Transverse colon (tissue), 4 donors: ENCODE measurements around the gene SERPINB12. TPM values are rescaled to one million over a fixed set of nuclear protein-coding genes. Genes with fewer than 3 reads are reported as not detected.

Source experiments
- DNase-seq: peaks from one replicate; pipeline ENCODE4 v3.0.0-alpha.2; 2019
- H3K27ac ChIP-seq, 4 donors: fragments of 200-600 bp; sonication (generic); 2 replicates each; pipeline ENCODE4 v1.5.1; 2016 to 2018; ENCODE audit warnings: inconsistent platforms in 4 of 4
- H3K27me3 ChIP-seq: fragments of 200-600 bp; sonication (generic); 2 replicates; pipeline ENCODE4 v1.5.1; 2017; ENCODE audit warnings: inconsistent platforms
- H3K36me3 ChIP-seq, 4 donors: fragments of 200-600 bp; sonication (generic); 2 replicates each; pipeline ENCODE4 v1.5.1; 2017 to 2019; ENCODE audit warnings: inconsistent platforms in 4 of 4
- H3K4me1 ChIP-seq, 4 donors: fragments of 200-600 bp; sonication (generic); 2 replicates each; pipeline ENCODE4 v1.5.1; 2017 to 2020; ENCODE audit warnings: inconsistent platforms in 4 of 4
- H3K4me3 ChIP-seq, 4 donors: fragments of 200-600 bp; sonication (generic); 1 replicate in 1 of 4; 2 replicates in 3 of 4; pipeline versions ENCODE4 v1.5.1 to v1.6.1; 2017 to 2019; ENCODE audit warnings: inconsistent platforms in 4 of 4
- H3K9me3 ChIP-seq, 2 donors: fragments of 200-600 bp; sonication (generic); 2 replicates each; pipeline ENCODE4 v1.5.1; 2017 to 2019; ENCODE audit warnings: inconsistent platforms in 2 of 2
- CTCF ChIP-seq, 5 experiments: fragments of 200-600 bp in 3 of 5; fragments of 450-650 bp in 2 of 5; sonication (generic) in 3 of 5; IDR thresholded peaks; 1 replicate in 2 of 5; 2 replicates in 3 of 5; pipeline ENCODE4 v1.5.1; 2016 to 2017; ENCODE audit warnings: antibody characterized with exemption in 5 of 5, inconsistent platforms in 3 of 5, mild to moderate bottlenecking in 2 of 5, moderate library complexity in 1 of 5
- EP300 ChIP-seq: sonication (generic); formaldehyde crosslinking; IDR thresholded peaks from one replicate; pipeline ENCODE4 v1.6.1; 2017; ENCODE audit warnings: antibody characterized with exemption, low read depth
- POLR2A ChIP-seq: fragments of 450-650 bp; IDR thresholded peaks from one replicate; pipeline ENCODE4 v1.6.1; 2016; ENCODE audit warnings: antibody characterized with exemption, mild to moderate bottlenecking, moderate library complexity
- POLR2AphosphoS5 ChIP-seq, 3 donors: sonication (generic); formaldehyde crosslinking; IDR thresholded peaks; one replicate each; pipeline ENCODE4 v1.6.1; 2016; ENCODE audit warnings: antibody characterized with exemption in 3 of 3
- WGBS, 2 donors: methylation state at CpG; one replicate each; pipeline ENCODE4 v1.1.5; 2018; ENCODE audit warnings: low coverage in 1 of 2; 5-methylcytosine and 5-hydroxymethylcytosine counted together
- in situ Hi-C, 4 donors: fragments of 200-750 bp; cut with MboI; loops; one replicate each; pipeline versions ENCODE4 v1.15.0 to v1.15.1; 2017; ENCODE audit warnings: low sequenced_read_pairs in 3 of 4, low pct_ligation_motif_present in 1 of 4, low pct_unique_long_range_greater_than_20kb in 1 of 4
- intact Hi-C: fragments of 100-400 bp; cut with DNase I; formaldehyde crosslinking; loops from one replicate; pipeline ENCODE4 v1.15.1; 2023; ENCODE audit warnings: low total_unique reads
- total RNA-seq, 4 donors: library from RNA; depleted of rRNA; stranded (reverse); fragments of >200 nt; gene quantifications; one replicate each; pipeline ENCODE4 v1.1.0, GENCODE V29; 2016

Gene SERPINB12
- total RNA-seq, 4 donors from 2014 or later = not detected

DNA sequence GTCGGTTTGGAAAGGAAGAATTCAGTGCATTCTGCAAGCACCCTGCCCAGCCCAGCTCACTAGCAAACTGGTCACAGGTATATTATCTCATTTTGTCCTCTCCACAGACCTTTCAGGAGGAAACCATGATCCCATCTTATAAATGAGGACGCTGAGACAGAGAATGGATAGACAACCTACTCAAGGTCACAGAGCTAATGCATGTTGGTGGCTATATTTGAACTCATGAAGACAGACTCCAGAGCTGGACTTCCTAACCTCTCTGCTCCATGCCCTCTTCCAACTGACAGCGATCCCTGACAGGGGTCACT lies 35.9 kb upstream of the SERPINB12 start:
- TF ChIP-seq EP300 (no peak), POLR2A (no peak)
- 47 to 80% methylated on average over 1 to 3 of the region's 3 CpGs for WGBS, 2 donors
- in situ Hi-C loops (loop anchor here (25.0 kb wide), 3 partner anchors 331 to 481 kb away; partner anchors contain the start of gene HMSD (in 1 of the 4)), intact Hi-C loops (no loop called here)
- H3K27ac ChIP-seq = no peak overlapping the region
- DNase-seq = no peak
- H3K4me3 ChIP-seq = no peak overlapping the region
- H3K36me3 ChIP-seq = no peaks in the 10 kb centered on the region
- H3K27me3 ChIP-seq = no peaks in the 10 kb centered on the region
- no peaks in the 10 kb centered on the region for H3K4me1 ChIP-seq
- no peaks in the 10 kb centered on the region for H3K9me3 ChIP-seq

DNA sequence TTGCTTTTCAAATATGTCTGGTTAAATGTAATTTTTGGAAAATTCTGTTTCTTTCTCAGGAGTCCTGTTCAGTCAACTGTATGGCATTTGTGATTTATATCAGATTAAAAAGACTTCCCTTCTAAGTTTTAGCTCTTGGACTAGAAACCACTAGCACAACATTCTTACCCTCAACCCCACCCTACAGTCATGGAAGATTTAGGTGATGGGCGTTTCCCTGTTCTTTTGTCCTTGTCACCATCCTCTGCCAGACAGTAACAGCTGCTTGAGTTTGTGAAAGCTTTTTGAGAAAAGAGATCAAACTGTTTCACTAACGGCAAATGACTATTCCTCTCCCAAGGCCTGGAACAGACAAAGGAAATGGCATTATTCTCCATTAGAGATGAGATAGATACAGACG lies 33.6 kb upstream of the SERPINB12 start:
- intact Hi-C loops (no loop called here), in situ Hi-C loops (loop anchor here (25.0 kb wide), 3 partner anchors 329 to 479 kb away; partner anchors contain the start of gene HMSD (in 1 of the 4))
- DNase-seq = no peak
- Histone ChIP-seq H3K4me1 (no peaks in the 10 kb centered on the region), H3K36me3 (no peaks in the 10 kb centered on the region), H3K9me3 (no peaks in the 10 kb centered on the region), H3K27me3 (no peaks in the 10 kb centered on the region), H3K27ac (no peak overlapping the region), H3K4me3 (no peak overlapping the region)
- TF ChIP-seq POLR2A = no peak
- TF ChIP-seq EP300 = no peak
- no peak for TF ChIP-seq CTCF (IDR thresholded peaks at IDR 0.05)
- no peak for TF ChIP-seq POLR2AphosphoS5 (IDR thresholded peaks at IDR 0.05)
- 35 to 76% methylated on average over 2 to 3 of the region's 3 CpGs for WGBS, 2 donors

- Histone ChIP-seq H3K36me3 (no peaks in the 10 kb centered on the region), H3K9me3 (no peaks in the 10 kb centered on the region), H3K4me1 (no peaks in the 10 kb centered on the region), H3K27me3 (no peaks in the 10 kb centered on the region), H3K27ac (no peak overlapping the region), H3K4me3 (no peak overlapping the region)
- DNase-seq = no peak
- 36 to 43% methylated on average over 6 to 7 of the region's 7 CpGs for WGBS, 2 donors
- in situ Hi-C loops = loop anchor here (25.0 kb wide), 3 partner anchors 326 to 476 kb away; partner anchors contain the start of gene HMSD (in 1 of the 4)
- intact Hi-C loops = no loop called here
- TF ChIP-seq EP300 = no peak
- peak in 4 of 5 experiments; percentile 11 to 36 (median 29) for TF ChIP-seq CTCF (IDR thresholded peaks at IDR 0.05)
- TF ChIP-seq POLR2AphosphoS5 (IDR thresholded peaks at IDR 0.05) = no peak
- no peak for TF ChIP-seq POLR2A
Observed at GRCh38 chr18:63511285-63511684, 30.9 kb upstream of the SERPINB12 start.

GRCh38 chr18:63514326-63514725 lies 27.8 kb upstream of the SERPINB12 start:
- TF ChIP-seq POLR2AphosphoS5 (IDR thresholded peaks at IDR 0.05) (no peak), POLR2A (no peak), EP300 (no peak), CTCF (IDR thresholded peaks at IDR 0.05) (no peak)
- Histone ChIP-seq H3K4me3 (no peak overlapping the region), H3K36me3 (no peaks in the 10 kb centered on the region), H3K9me3 (no peaks in the 10 kb centered on the region), H3K27me3 (no peaks in the 10 kb centered on the region), H3K4me1 (peaks cover 0 to 4% (median 2%) of the 10 kb centered on the region in 4 donors), H3K27ac (no peak overlapping the region)
- 61 to 69% methylated on average over 3 to 6 of the region's 6 CpGs for WGBS, 2 donors
- in situ Hi-C loops = loop anchor here (25.0 kb wide), 3 partner anchors 323 to 473 kb away; partner anchors contain the start of gene HMSD (in 1 of the 4)
- intact Hi-C loops = no loop called here
- DNase-seq = no peak
